ENCODE measurements around the gene ZNF223.
A peak's percentile ranks its signal among the peaks of the same experiment; 100 is the strongest.

The ZNF223 gene

GRCh38 chr19:44072543-44073401 lies 20.9 kb downstream of the ZNF223 start:
- no peak for DNase-seq

GRCh38 chr19:44076325-44076724 lies 24.5 kb downstream of the ZNF223 start:
- no peak for DNase-seq

- no peak for DNase-seq
Observed at GRCh38 chr19:44092108-44092507, 40.3 kb downstream of the ZNF223 start.

DNA sequence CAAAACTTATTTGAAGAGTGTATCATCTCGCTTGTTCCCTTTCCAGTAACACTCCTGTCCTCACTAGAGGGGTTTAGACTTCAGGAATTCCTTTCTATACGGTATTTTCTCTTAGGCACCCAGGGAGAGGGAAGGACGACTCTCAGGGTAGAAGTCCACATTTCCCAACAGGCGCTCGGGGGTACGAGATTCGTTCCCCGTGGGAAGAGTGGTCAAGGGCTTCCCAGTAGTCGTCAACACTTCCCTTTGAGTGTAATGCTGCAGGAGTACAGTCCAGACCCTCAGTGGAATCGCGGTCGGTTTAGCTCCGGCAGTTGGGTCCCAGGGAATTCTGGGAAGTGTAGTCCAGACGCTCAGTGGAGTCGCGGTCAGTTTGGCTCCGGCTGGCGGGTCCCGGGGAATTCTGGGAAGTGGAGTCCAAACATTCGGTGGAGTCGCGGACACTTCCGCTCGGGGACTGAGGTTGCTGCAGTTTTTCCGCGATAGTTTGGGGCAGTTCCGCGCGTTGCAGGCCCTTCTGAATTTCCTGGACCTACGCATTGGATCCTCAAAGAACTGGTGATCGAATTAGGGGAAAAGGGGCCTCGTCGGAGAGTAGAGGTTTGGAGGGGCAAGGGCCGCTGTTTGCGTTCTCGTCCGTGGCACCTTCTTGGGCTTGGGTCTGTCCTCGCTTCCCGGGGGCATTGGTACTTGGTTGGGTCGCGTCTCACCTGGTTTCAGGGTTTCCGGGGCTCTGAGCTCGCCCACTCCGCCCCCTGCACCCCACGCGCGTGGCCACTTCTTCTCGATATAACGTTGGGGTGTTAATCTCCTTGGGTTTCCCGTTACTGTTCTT lies 42.3 kb downstream of the ZNF223 start, which contains the start of gene ZNF224:
Gene ZNF224, plus strand, starts transcription at position 431 of the 835 bp plus-strand sequence. CDS start 3,513 bp downstream, outside the sequence.
- DNase-seq = peak; percentile 84

DNA sequence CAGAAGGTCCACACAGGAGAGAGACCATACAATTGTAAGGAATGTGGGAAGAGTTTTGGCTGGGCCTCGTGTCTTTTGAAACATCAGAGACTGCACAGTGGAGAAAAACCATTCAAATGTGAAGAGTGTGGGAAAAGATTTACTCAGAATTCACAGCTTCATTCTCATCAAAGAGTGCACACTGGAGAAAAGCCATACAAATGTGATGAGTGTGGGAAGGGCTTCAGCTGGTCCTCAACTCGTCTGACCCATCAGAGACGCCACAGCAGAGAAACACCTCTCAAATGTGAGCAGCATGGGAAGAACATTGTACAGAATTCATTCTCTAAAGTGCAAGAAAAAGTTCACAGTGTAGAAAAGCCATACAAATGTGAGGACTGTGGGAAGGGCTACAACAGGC lies 55.9 kb downstream of the ZNF223 start:
- no peak for DNase-seq

DNA sequence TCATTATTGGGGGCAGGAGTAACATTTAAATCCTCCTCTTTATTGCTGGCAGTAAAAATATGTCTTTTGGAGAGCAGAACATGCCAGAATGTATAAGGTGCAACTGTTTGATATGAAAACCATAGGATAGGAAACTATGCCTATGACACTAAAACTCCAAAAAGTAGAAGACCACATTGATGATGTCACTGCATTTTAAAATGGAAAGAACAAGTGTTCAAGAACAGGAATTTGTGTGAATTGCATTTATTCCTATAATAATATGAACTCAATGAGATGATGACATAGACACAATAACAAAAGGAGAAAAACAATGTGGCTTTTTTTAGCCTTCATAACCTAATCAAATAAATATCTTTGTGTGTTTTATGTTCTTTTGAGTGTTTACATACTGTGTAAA lies 57.6 kb downstream of the ZNF223 start:
- DNase-seq = no peak

GRCh38 chr19:44111910-44112463 lies 60.2 kb downstream of the ZNF223 start:
- DNase-seq = peak; percentile 55

GRCh38 chr19:44112802-44113137 lies 60.9 kb downstream of the ZNF223 start:
- no peak for DNase-seq

DNA sequence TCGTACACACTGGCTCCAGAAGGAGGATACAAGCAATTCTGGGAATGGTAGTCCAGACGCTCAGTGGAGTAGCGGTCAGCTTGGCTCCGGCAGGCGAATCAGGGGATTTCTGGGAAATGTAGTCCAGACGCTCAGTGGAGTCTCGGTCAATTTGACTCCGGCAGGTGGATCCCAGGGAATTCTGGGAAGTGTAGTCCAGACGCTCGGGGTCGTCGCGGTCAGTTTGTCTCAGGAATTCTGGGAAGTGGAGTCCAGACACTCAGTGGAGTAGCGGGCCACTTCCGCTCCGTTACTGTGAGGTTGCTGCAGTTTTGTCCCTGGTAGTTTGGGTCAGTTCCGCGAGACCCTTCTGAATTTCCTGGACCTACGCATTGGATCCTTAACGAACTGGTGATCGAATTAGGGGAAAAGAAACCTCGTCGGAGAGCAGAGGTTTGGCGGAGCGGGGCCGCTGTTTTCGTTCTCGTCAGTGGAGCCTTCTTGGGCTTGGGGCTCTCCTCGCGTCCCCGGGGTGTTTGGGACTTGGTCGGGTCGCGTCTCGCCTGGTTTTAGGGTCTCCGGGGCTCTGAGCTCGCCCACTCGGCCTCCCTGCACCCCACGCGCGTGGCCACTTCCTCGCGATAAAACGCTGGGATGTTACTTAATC lies 61.4 kb downstream of the ZNF223 start, which contains the start of gene ZNF225:
Gene ZNF225, plus strand, starts transcription at position 262 of the 646 bp plus-strand sequence. CDS start 2,429 bp downstream, outside the sequence.
- peak; percentile 96 for DNase-seq

DNA sequence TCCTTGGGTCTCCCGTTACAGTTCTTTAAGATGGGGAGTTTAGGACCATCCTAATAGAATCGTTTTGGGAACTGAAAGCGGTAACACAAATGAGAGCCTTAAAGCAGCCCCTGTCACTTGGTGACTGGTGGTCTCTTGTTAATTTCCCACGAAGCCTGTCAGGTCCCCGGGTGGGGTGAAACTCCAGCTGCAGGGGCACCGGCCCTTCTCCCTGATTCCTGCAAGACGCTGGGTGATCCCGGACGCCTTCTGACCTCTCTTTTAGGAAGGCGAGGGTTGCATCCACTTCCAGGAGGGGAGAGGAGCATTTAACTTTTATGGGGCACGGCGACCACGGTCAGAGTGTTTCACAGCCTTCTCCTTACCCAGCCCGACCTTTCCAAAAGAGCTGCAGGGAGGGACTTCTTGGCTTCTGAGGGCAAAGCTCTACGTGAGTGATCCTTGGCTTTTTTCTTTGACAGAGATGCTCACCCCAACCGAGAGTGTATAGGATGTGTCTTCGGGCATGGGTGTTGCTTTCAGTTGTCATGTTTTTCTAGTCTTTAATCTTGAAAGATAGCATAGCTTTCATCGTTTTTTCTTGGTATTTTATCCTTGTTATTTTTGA lies 62.1 kb downstream of the ZNF223 start:
- no peak for DNase-seq
